Panc1 (cell line): ENCODE results near the gene EML6. TPM values are rescaled to one million over a fixed set of nuclear protein-coding genes. Genes with fewer than 3 reads are reported as not detected.

ENCODE experiments used
- ATAC-seq: fragments of 200-7000 bp; cut with Tn5 transposase; 2 replicates; pipeline ENCODE4 v1.9.1; 2020; ENCODE audit warnings: mild to moderate bottlenecking, moderate library complexity
- BruUV-seq: library from RNA; stranded (reverse); fragments of 400-500 nt; replicated peaks from 2 replicates; lab custom pipeline; 2021; lab: Mats Ljungman, UMichigan
- CTCF ChIA-PET: fragments of 300-600 bp; sonication (Branson Sonifier 250); formaldehyde crosslinking; loops from one replicate; lab custom pipeline; 2022; ENCODE audit warnings: antibody characterized with exemption; lab: Charles Lee
- POLR2A ChIA-PET: fragments of 300-600 bp; sonication (Branson Sonifier 250); formaldehyde crosslinking; loops from one replicate; lab custom pipeline; 2022; ENCODE audit warnings: antibody characterized with exemption; lab: Charles Lee
- DNase-seq: peaks from one replicate; pipeline ENCODE4 v3.0.0-alpha.2; 2010; ENCODE audit warnings: low read depth, low spot score
- H3K27ac ChIP-seq: 2 replicates; pipeline ENCODE4 v1.5.1; 2011; ENCODE audit warnings: mild to moderate bottlenecking, low read length, inconsistent platforms
- H3K27me3 ChIP-seq: fragments of 200-500 bp; sonication (Bioruptor generic); 2 replicates; pipeline ENCODE4 v1.6.0; 2014; ENCODE audit warnings: low read length, inconsistent platforms; ENCODE audit not compliant: control insufficient read depth, insufficient read depth
- H3K36me3 ChIP-seq: fragments of 200-500 bp; sonication (Bioruptor generic); 2 replicates; pipeline ENCODE4 v1.5.1; 2014; ENCODE audit warnings: inconsistent platforms, mild to moderate bottlenecking, low read length, moderate library complexity; ENCODE audit not compliant: control insufficient read depth, insufficient read depth
- H3K4me1 ChIP-seq: 2 replicates; pipeline ENCODE4 v1.5.1; 2011; ENCODE audit warnings: inconsistent platforms, mild to moderate bottlenecking, low read length, moderate library complexity; ENCODE audit not compliant: control insufficient read depth, insufficient read depth
- H3K4me3 ChIP-seq, 2 experiments: 2 replicates each; pipeline ENCODE4 v1.5.1; 2011 to 2012; ENCODE audit warnings: low read depth in 2 of 2, low read length in 2 of 2, mild to moderate bottlenecking in 2 of 2, inconsistent platforms in 1 of 2, moderate library complexity in 1 of 2
- H3K9me3 ChIP-seq: fragments of 200-500 bp; sonication (Bioruptor generic); 2 replicates; pipeline ENCODE4 v1.5.1; 2014; ENCODE audit warnings: low read depth, mild to moderate bottlenecking, inconsistent platforms, low read length, moderate library complexity; ENCODE audit not compliant: control insufficient read depth, insufficient read depth
- POLR2AphosphoS5 ChIP-seq: IDR thresholded peaks from 2 replicates; pipeline ENCODE4 v1.6.1; 2012; ENCODE audit warnings: mild to moderate bottlenecking, low read depth, low read length, moderate library complexity
- REST ChIP-seq, 2 experiments: IDR thresholded peaks; 2 replicates each; pipeline ENCODE4 v1.6.1; 2011 to 2012; ENCODE audit warnings: low read depth in 2 of 2, control low read depth in 1 of 2, low read length in 1 of 2, mild to moderate bottlenecking in 1 of 2, moderate library complexity in 1 of 2; ENCODE audit not compliant: insufficient read depth in 1 of 2
- SIN3A ChIP-seq: IDR thresholded peaks from 2 replicates; pipeline ENCODE4 v1.6.1; 2012; ENCODE audit warnings: low read depth, mild to moderate bottlenecking, low read length, moderate library complexity, borderline replicate concordance; ENCODE audit not compliant: insufficient read depth
- TCF7L2 ChIP-seq: IDR thresholded peaks from 2 replicates; pipeline ENCODE4 v1.6.1; 2011; ENCODE audit warnings: mild to moderate bottlenecking, low read depth, low read length, inconsistent platforms
- in situ Hi-C: cut with HindIII; loops from 2 replicates; pipeline ENCODE4 v1.10.0; 2016; ENCODE audit warnings: low sequenced_read_pairs, low pct_unique_long_range_greater_than_20kb
- intact Hi-C: fragments of 100-400 bp; cut with micrococcal nuclease; formaldehyde crosslinking; loops from one replicate; pipeline ENCODE4 v1.10.0; 2022; ENCODE audit not compliant: unreplicated experiment
- total RNA-seq: library from RNA; stranded (reverse); gene quantifications from one replicate; pipeline ENCODE4 v1.2.1, GENCODE V29; 2021; ENCODE audit not compliant: unreplicated experiment
- TF ChIP-seq, protein P1 (sequence below): fragments of 450-650 bp; IDR thresholded peaks from 2 replicates; pipeline ENCODE4 v1.5.1; 2017; ENCODE audit warnings: mild to moderate bottlenecking

EML6 gene
- total RNA-seq, 1 experiment from 2014 or later = 6.3 TPM

DNA sequence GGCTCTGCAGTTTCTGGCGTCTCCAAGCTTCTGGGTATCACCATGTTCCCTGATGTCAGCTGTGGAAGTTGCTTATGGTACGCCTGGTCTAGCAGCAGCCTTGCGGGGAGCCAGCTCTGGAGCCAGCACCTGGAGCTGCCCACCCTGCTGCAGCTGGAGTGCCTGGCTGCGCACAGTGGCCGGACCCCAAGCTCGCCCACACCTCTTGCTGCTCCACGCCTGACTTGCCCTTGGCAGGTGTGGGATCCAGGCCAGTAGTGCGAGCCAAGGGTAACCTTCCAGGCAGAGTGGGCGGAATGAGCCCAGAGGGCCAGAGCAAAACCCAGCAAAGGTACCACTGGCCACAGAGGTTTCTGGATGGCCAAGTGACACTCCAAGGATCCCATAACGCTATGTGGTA lies 13.2 kb upstream of the EML6 start:
- BruUV-seq = no TSS peak
- CTCF ChIA-PET = no interaction called here
- Histone ChIP-seq H3K4me3 (no peak overlapping the region), H3K9me3 (no peaks in the 10 kb centered on the region), H3K27ac (no peak overlapping the region), H3K36me3 (no peaks in the 10 kb centered on the region), H3K4me1 (peaks cover 4% of the 10 kb centered on the region; the same call in 1 of the 2 replicates), H3K27me3 (no peaks in the 10 kb centered on the region)
- intact Hi-C loops = no loop called here
- POLR2A ChIA-PET = no interaction called here
- no peak for TF ChIP-seq SIN3A
- no peak for TF ChIP-seq TCF7L2
- no peak for TF ChIP-seq REST (IDR thresholded peaks at IDR 0.05; ENCODE audit: insufficient read depth in 1 of 2, low read depth in 2 of 2, low read length in 1 of 2)
- TF ChIP-seq, protein P1, sequence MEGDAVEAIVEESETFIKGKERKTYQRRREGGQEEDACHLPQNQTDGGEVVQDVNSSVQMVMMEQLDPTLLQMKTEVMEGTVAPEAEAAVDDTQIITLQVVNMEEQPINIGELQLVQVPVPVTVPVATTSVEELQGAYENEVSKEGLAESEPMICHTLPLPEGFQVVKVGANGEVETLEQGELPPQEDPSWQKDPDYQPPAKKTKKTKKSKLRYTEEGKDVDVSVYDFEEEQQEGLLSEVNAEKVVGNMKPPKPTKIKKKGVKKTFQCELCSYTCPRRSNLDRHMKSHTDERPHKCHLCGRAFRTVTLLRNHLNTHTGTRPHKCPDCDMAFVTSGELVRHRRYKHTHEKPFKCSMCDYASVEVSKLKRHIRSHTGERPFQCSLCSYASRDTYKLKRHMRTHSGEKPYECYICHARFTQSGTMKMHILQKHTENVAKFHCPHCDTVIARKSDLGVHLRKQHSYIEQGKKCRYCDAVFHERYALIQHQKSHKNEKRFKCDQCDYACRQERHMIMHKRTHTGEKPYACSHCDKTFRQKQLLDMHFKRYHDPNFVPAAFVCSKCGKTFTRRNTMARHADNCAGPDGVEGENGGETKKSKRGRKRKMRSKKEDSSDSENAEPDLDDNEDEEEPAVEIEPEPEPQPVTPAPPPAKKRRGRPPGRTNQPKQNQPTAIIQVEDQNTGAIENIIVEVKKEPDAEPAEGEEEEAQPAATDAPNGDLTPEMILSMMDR = no peak
- no peak for TF ChIP-seq POLR2AphosphoS5
- in situ Hi-C loops = no loop called here
- DNase-seq (no peak), ATAC-seq (no peak)

- DNase-seq (no peak), ATAC-seq (no peak)
- TF ChIP-seq, protein P1 = no peak
- TF ChIP-seq POLR2AphosphoS5 = no peak
- BruUV-seq = no TSS peak
- in situ Hi-C loops = no loop called here
- intact Hi-C loops = no loop called here
- Histone ChIP-seq H3K4me1 (peaks cover 4% of the 10 kb centered on the region; the same call in 1 of the 2 replicates), H3K9me3 (no peaks in the 10 kb centered on the region), H3K4me3 (no peak overlapping the region), H3K36me3 (no peaks in the 10 kb centered on the region), H3K27me3 (no peaks in the 10 kb centered on the region), H3K27ac (no peak overlapping the region)
- ChIA-PET POLR2A (no interaction called here), CTCF (no interaction called here)
Observed at GRCh38 chr2:54712516-54712915, 10.9 kb upstream of the EML6 start.
